ENCODE data around the gene GPAT3.

DNA sequence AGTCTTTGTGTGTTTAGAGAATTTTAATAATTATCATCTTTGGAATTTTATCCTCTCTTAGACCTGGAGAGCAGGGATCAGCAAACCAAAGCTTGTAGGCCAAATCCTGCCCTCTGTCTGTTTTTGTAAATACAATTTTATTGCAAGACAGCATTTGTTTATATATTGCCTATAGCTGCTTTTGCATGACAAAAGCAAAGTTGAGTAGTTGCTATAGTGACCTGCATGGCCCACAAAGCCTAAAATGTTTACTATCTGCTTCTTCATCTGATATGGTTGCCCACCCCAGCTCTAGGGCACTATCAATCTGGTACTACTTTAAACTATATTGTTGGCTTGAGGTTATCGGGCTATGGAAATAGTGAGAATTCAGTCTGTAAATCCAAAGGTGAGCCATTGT, 80.3 kb downstream of the GPAT3 start:
- TF ChIP-seq, protein P1, sequence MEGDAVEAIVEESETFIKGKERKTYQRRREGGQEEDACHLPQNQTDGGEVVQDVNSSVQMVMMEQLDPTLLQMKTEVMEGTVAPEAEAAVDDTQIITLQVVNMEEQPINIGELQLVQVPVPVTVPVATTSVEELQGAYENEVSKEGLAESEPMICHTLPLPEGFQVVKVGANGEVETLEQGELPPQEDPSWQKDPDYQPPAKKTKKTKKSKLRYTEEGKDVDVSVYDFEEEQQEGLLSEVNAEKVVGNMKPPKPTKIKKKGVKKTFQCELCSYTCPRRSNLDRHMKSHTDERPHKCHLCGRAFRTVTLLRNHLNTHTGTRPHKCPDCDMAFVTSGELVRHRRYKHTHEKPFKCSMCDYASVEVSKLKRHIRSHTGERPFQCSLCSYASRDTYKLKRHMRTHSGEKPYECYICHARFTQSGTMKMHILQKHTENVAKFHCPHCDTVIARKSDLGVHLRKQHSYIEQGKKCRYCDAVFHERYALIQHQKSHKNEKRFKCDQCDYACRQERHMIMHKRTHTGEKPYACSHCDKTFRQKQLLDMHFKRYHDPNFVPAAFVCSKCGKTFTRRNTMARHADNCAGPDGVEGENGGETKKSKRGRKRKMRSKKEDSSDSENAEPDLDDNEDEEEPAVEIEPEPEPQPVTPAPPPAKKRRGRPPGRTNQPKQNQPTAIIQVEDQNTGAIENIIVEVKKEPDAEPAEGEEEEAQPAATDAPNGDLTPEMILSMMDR (IDR thresholded peaks at IDR 0.05) = no peak
- no peak for TF ChIP-seq POLR2A (IDR thresholded peaks at IDR 0.05)
